HG03558 (cell line): ENCODE results near the gene PNKD.

Experiments
- ATAC-seq: cut with Tn5 transposase; IDR thresholded peaks from one replicate; pipeline ENCODE4 v1.9.1; 2021; ENCODE audit warnings: moderate number of reproducible peaks; ENCODE audit not compliant: unreplicated experiment; ENCODE audit errors: extremely low read depth

Gene PNKD

DNA sequence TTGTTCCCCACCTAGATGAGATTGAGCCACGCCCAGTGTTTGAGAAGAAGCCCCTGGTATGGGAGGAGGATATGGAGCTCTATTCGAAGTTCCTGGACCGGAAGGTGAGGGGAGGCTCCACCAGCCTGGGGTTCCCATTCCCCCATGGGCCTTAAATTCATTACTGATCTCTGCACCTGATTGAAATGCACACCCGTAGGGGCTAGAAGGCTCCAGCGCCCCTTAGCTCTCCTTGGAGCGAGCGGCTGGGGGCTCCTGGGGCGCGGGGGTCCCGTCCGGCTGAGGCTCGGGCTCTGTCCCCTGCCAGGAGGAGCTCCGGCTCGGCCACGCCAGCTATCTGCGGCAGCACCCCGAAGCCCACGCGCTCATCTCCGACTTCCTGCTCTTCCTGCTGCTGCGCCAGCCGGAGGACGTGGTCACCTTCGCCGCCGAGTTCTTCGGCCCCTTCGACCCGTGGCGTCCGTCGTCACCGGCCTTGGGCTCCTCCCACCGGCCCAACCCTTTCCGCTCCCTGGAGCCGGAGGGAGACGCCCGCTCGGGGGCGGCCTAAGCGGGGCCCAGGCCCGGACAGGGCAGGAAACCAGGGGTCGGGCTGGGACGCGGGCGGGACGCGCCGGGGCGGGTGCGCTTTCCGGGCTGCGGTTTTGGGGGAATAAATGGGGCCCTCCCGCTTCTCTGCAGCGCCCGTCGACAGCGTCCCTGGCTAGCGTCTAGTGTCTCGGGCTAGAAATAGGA is 97.3 kb downstream of the PNKD start:
- peak; percentile 62 for ATAC-seq

DNA sequence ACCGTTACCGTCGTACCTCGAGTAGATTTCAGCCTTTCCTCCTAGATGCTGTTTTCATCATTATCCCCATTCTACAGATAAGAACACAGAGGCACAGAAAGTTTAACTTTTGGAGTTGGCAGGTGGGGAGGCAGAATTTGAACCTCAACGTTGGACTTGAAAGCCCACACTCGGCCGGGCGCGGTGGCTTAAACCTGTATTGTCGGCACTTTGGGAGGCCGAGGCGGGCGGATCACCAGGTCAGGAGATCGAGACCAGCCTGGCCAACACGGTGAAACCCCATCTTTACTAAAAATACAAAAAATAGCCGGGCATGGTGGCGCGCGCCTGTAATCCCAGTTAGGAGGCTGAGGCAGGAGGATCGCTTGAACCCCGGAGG is 97.8 kb downstream of the PNKD start:
- no peak for ATAC-seq

DNA sequence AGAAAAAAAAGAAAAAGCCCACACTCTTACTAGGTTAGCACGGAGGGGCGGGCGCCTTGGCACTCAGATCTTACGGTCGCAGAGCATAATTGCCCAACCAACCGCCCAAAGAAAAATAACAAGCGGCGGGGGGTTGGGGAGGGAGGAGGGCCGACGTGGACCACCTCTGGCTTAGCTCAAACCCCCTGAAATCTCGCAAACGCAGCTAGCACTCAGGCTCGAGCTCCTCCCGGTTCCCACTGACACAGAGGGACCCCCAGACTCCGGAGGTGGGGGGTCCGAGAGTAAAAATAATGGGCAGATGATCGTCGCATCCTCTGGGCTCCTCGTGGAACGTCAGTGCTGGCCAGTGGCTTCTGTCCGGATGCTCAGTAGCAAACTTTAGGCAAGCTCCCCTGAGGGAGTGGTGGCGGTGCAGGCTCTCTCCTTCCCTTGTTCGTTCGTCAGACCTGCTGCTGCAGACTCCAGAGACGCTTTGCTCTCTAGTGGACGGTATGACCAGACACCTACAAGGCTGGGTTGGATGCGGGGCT is 98.4 kb downstream of the PNKD start:
- ATAC-seq, result no peak

DNA sequence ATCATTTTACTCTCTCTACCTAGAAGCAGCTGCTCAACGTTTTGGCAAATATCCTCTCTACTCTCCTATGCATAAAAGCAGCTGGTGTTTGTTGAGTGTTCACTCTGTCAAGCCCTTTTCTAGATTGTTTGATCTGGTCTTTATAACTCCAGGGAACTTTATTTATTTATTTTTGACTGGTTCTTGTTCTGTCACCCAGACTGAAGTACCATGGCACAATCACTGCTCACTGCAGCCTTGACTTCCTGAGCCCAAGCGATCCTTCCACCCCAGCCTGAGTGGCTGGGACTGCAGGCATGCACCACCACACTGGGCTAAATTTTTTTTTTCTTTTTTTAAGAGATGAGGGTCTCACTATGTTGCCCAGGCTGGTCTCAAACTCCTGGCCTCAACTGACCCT is 99.0 kb downstream of the PNKD start:
- ATAC-seq, result no peak

DNA sequence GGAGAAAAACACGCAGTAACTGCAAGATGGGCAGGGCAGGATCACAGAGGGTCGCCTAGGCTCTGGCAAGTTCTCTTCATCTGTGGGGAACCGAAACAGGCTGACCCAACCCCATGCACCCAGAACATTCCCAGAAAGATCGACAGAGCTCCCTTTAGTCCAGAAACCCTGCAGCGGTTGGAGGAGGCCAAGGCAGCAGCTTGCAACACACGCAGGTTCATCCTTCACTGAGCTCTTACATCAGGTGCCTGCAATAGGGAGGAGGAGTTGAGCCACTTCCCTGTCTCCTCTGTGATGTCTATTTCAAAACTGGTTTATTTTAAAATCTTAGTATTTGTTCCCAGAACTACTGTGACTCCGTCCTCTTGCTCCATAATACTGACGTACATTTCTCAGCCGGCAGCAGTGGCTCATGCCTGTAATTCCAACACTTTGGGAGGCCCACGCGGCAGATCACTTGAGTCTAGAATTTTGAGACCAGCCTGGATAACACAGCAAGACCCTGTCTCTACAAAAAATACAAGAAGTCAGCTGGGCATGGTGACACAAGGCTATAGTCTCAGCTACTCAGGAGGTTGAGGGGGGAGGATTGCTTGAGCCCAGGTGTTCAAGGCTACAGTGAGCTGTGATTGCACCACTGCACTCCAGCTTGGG is 100.2 kb downstream of the PNKD start:
- no peak for ATAC-seq

- no peak for ATAC-seq
These were observed 101.6 kb downstream of the PNKD start for GRCh38 chr2:218371983-218372350.

- ATAC-seq, result no peak
These were observed 104.5 kb downstream of the PNKD start for GRCh38 chr2:218374795-218375194.

DNA sequence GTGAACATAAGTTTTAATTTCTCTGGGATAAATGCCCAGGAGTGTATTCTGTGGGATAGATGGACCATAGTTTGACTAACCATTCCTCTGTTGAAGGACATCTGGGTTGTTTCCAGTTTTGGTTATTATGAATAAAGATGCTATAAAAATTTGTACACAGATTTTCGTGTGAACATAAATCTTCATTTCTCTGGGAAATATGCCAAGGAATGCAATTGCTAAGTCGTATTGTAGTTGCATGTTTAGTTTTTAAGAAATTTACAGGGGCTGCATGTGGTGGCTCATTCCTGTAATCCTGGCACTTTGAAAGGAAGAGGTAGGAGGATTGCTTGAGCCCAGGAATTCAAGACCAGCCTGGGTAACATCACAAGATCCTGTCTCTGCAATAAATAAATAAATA is 104.9 kb downstream of the PNKD start:
- ATAC-seq, result no peak

DNA sequence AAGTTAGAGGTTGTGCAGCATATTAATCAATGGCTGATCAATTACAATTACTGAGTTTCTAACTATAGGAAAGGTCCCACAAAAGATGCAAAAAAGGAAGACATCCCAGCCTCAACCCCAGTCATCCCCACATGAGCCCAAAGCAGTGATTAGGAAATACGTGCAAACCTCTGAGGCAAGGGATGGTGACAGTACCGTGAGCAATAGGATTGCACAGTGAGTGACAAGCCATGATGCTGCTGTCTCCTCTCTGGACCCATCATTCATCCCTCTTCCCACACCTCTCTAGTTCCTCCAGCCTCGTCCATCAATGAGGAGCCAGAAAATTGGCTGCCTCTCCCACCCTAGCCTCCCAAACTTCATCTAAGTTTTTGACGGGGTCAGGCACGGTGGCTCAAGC is 107.7 kb downstream of the PNKD start:
- no peak for ATAC-seq

DNA sequence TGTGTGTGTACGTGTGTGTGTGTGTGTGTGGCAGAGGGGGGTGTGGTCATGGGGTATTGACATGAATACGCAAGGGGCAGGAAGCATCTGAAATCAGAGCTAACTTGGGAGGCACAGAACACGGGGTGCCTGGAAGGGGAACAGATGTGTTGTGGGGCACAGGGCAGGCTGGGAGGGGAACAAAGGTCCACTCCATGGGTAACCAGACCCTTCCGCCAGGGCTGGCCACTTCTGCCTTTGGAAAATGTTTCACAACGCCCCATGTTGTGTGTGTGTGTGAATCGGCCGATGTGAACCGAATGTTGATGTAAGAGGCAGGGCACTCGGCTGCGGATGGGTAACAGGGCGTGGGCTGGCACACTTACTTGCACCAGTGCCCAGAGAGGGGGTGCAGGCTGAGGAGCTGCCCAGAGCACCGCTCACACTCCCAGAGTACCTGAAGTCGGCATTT is 111.6 kb downstream of the PNKD start, which contains the start of gene SLC11A1:
Gene SLC11A1 (plus strand): TSS at position 358 of the 451 bp plus-strand sequence. CDS start 96 bp downstream, outside the sequence.
- no peak for ATAC-seq

DNA sequence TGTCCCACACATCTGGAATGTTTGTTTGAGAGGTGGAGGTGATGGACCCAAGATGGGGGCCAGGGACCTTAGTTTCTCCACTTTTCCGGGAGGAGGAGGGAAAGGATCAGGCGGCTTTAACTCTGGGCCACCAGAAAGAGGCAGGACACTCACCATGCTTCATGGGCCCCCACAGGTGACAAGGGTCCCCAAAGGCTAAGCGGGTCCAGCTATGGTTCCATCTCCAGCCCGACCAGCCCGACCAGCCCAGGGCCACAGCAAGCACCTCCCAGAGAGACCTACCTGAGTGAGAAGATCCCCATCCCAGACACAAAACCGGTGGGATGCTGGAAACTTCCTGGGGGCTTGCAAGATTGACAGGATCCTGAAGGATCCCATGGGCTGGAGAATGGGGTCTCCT is 112.5 kb downstream of the PNKD start:
- no peak for ATAC-seq

DNA sequence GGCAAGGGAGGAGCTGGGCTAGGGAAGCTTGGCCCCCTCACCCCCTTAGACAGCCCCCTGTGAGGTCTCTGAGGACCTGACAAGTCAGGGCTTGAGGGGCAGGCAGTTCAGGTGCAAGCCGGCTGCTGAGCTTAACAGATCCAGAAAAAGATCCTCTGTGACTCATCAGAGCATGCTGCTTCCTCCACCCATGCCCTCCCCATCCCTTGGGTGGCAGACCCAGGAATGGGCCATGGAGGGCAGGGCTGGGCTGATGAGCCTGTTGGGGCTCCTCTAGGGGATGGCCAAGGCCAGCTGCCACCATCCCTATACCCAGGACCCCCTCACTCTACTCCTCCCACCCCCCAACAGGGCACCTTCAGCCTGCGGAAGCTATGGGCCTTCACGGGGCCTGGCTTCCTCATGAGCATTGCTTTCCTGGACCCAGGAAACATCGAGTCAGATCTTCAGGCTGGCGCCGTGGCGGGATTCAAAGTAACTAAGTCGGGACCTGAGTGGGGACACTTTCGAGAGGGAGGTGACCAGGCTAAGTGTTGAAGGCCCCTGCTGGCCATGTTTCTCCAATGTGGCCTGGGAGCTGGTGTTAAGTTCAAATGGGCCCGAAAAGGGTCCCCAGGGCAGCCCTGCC is 113.7 kb downstream of the PNKD start:
- ATAC-seq, result no peak

GRCh38 chr2:218384975-218385374 is 114.7 kb downstream of the PNKD start:
- ATAC-seq, result no peak

GRCh38 chr2:218386505-218387368 is 116.4 kb downstream of the PNKD start:
- ATAC-seq, result no peak

GRCh38 chr2:218387369-218388194 is 117.3 kb downstream of the PNKD start:
- ATAC-seq, result no peak

DNA sequence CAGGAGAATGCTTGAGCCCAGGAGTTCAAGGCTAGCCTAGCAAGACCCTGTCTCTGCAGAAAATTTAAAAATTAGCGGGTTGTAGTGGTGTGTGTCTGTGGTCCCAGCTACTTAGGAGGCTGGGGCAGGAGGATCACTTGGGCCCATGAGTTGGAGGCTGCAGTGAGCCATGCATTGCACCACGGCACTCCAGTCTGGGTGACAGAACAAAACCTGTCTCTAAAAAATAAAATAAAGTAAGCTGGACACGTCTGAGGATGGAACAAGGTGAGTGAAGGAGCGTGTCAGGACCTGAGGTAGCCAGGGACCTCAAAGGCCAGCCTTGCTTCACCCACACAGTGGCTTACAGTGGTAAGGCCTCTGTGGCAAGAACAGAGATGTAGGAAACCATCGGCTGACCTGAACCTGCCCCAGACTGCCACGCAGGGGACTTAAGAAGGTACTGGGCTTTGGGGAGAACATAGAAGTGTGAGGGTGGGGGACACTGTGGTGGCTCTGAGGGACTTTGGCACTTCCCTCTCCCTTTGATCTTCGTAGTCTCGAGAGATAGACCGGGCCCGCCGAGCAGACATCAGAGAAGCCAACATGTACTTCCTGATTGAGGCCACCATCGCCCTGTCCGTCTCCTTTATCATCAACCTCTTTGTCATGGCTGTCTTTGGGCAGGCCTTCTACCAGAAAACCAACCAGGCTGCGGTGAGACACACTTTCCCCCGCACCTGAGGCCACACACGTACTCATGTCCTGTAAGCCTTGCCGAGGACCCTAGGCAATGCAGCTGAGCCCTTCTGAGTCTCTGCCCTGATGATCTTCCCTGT is 119.2 kb downstream of the PNKD start:
- ATAC-seq, result no peak

GRCh38 chr2:218391202-218391601 is 120.9 kb downstream of the PNKD start:
- ATAC-seq, result no peak

DNA sequence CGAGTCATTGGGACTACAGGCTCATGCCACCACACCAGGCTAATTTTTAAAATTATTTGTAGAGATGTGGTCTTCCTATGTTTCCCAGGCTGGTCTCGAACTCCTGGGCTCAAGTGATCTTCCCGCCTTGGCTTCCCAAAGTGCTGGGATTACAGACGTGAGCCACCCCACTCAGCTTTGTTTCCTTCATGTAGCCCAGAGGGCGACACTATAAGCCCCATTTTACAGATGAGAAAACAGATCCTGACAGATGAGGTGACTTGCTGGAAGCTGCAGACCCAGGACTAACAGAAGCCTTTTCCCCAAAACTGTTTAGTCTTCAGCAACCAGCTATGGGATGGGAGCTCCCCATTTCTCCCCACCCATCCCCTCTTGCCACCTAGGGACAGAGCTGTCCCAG is 122.1 kb downstream of the PNKD start:
- no peak for ATAC-seq
